Neural cell (in vitro differentiated cells): ENCODE data around the gene C2orf49. TPM values are rescaled to one million over a fixed set of nuclear protein-coding genes. Genes with fewer than 3 reads are reported as not detected.

Source experiments
- H2AFZ ChIP-seq: fragments of 200-600, 300-800 bp; sonication (generic), shearing (Covaris generic); 2 replicates; pipeline ENCODE4 v1.6.0; 2014; ENCODE audit warnings: low read depth, mild to moderate bottlenecking, antibody characterized with exemption, low read length, moderate library complexity
- H3F3A ChIP-seq: fragments of 200-600 bp; shearing (Covaris generic); 2 replicates; pipeline ENCODE4 v1.6.1; 2016; ENCODE audit warnings: mild to moderate bottlenecking, moderate library complexity, mixed read lengths, antibody characterized with exemption, low read length; ENCODE audit not compliant: insufficient read depth, poor library complexity, severe bottlenecking
- H3K27ac ChIP-seq: fragments of 200-600, 300-800 bp; sonication (generic), shearing (Covaris generic); 2 replicates; pipeline ENCODE4 v1.5.1; 2014; ENCODE audit warnings: mild to moderate bottlenecking, low read length, moderate library complexity
- H3K27me3 ChIP-seq: fragments of 300-800, 200-600 bp; sonication (generic), shearing (Covaris generic); 2 replicates; pipeline ENCODE4 v1.6.0; 2014; ENCODE audit warnings: mild to moderate bottlenecking, low read depth, low read length, moderate library complexity; ENCODE audit not compliant: insufficient read depth
- H3K36me3 ChIP-seq: fragments of 300-800, 200-600 bp; sonication (generic), shearing (Covaris generic); 2 replicates; pipeline ENCODE4 v1.5.1; 2014; ENCODE audit warnings: mild to moderate bottlenecking, antibody characterized with exemption, low read length, moderate library complexity; ENCODE audit not compliant: insufficient read depth
- H3K4me2 ChIP-seq: fragments of 300-800, 200-600 bp; sonication (generic), shearing (Covaris generic); 2 replicates; pipeline ENCODE4 v1.6.0; 2014; ENCODE audit warnings: mild to moderate bottlenecking, low read length
- H3K4me3 ChIP-seq: fragments of 300-800, 200-600 bp; sonication (generic), shearing (Covaris generic); 2 replicates; pipeline ENCODE4 v1.5.1; 2014; ENCODE audit warnings: mild to moderate bottlenecking, low read length, moderate library complexity
- H3K79me2 ChIP-seq: fragments of 200-600 bp; shearing (Covaris generic); replicated peaks from 2 replicates; pipeline ENCODE4 v1.6.0; 2014; ENCODE audit warnings: mild to moderate bottlenecking, low read length, moderate library complexity; ENCODE audit not compliant: insufficient read depth
- H3K9ac ChIP-seq: fragments of 300-800, 200-600 bp; sonication (generic), shearing (Covaris generic); 2 replicates; pipeline ENCODE4 v1.6.1; 2016; ENCODE audit warnings: mild to moderate bottlenecking, low read length, mixed read lengths
- H3K9me2 ChIP-seq: fragments of 200-600 bp; shearing (Covaris generic); 2 replicates; pipeline ENCODE4 v1.6.1; 2016; ENCODE audit warnings: mild to moderate bottlenecking, low read length, mixed read lengths; ENCODE audit not compliant: insufficient read depth
- H3K9me3 ChIP-seq: fragments of 200-600, 300-800 bp; sonication (generic), shearing (Covaris generic); 2 replicates; pipeline ENCODE4 v1.6.1; 2016; ENCODE audit warnings: mild to moderate bottlenecking, mixed run types, low read length, moderate library complexity, mixed read lengths
- H4K20me1 ChIP-seq: fragments of 200-600 bp; shearing (Covaris generic); 2 replicates; pipeline ENCODE4 v1.6.1; 2016; ENCODE audit warnings: mild to moderate bottlenecking, mixed run types; ENCODE audit not compliant: insufficient read depth
- EP300 ChIP-seq: fragments of 450-650 bp; conservative IDR thresholded peaks from 2 replicates; pipeline ENCODE4 v1.6.1; 2014; ENCODE audit warnings: antibody characterized with exemption, mild to moderate bottlenecking, moderate library complexity; ENCODE audit not compliant: poor library complexity, severe bottlenecking
- EZH2 ChIP-seq: fragments of 200-600, 300-800 bp; shearing (Covaris generic), sonication (generic); IDR thresholded peaks from 2 replicates; pipeline ENCODE4 v1.6.1; 2014; ENCODE audit warnings: antibody characterized with exemption, low read length, borderline replicate concordance, mild to moderate bottlenecking; ENCODE audit not compliant: insufficient read depth, poor library complexity, severe bottlenecking
- MXI1 ChIP-seq: fragments of 450-650 bp; conservative IDR thresholded peaks from 2 replicates; pipeline ENCODE4 v1.6.1; 2014; ENCODE audit warnings: antibody characterized with exemption, mild to moderate bottlenecking; ENCODE audit not compliant: poor library complexity, severe bottlenecking
- POLR2AphosphoS5 ChIP-seq: IDR thresholded peaks from 2 replicates; pipeline ENCODE4 v1.6.1; 2012
- RAD21 ChIP-seq: fragments of 450-650 bp; conservative IDR thresholded peaks from 2 replicates; pipeline ENCODE4 v1.6.1; 2014; ENCODE audit warnings: antibody characterized with exemption, mild to moderate bottlenecking, moderate library complexity
- SMC3 ChIP-seq: fragments of 450-650 bp; conservative IDR thresholded peaks from 2 replicates; pipeline ENCODE4 v1.6.1; 2014; ENCODE audit warnings: antibody characterized with exemption, mild to moderate bottlenecking, moderate library complexity; ENCODE audit not compliant: poor library complexity
- TAF1 ChIP-seq: IDR thresholded peaks from 2 replicates; pipeline ENCODE4 v1.6.1; 2012; ENCODE audit warnings: low read depth
- polyA plus RNA-seq: library from polyadenylated mRNA; depleted of rRNA; stranded (reverse); fragments of >200 nt; gene quantifications from 2 replicates; pipeline ENCODE4 v1.2.3, GENCODE V29; 2014
- TF ChIP-seq, protein P1 (sequence below): fragments of 450-650 bp; IDR thresholded peaks from 2 replicates; pipeline ENCODE4 v1.5.1; 2014; ENCODE audit warnings: antibody characterized with exemption, mild to moderate bottlenecking, moderate library complexity; ENCODE audit not compliant: poor library complexity, severe bottlenecking
- TF ChIP-seq, protein P2 (sequence below): IDR thresholded peaks from 2 replicates; pipeline ENCODE4 v1.6.1; 2012; ENCODE audit warnings: borderline replicate concordance

Gene C2orf49
- polyA plus RNA-seq, 1 donor from 2014 or later, result 35.6 TPM

GRCh38 chr2:105324101-105324500, 13.2 kb upstream of the C2orf49 start:
- Histone ChIP-seq H3K27ac (no peak overlapping the region), H3K9ac (no peak overlapping the region)

GRCh38 chr2:105324732-105325131, 12.6 kb upstream of the C2orf49 start:
- TF ChIP-seq MXI1, result no peak
- TF ChIP-seq SMC3, result no peak
- TF ChIP-seq EP300, result no peak
- TF ChIP-seq, protein P1, sequence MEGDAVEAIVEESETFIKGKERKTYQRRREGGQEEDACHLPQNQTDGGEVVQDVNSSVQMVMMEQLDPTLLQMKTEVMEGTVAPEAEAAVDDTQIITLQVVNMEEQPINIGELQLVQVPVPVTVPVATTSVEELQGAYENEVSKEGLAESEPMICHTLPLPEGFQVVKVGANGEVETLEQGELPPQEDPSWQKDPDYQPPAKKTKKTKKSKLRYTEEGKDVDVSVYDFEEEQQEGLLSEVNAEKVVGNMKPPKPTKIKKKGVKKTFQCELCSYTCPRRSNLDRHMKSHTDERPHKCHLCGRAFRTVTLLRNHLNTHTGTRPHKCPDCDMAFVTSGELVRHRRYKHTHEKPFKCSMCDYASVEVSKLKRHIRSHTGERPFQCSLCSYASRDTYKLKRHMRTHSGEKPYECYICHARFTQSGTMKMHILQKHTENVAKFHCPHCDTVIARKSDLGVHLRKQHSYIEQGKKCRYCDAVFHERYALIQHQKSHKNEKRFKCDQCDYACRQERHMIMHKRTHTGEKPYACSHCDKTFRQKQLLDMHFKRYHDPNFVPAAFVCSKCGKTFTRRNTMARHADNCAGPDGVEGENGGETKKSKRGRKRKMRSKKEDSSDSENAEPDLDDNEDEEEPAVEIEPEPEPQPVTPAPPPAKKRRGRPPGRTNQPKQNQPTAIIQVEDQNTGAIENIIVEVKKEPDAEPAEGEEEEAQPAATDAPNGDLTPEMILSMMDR, result no peak
- TF ChIP-seq POLR2AphosphoS5, result no peak
- TF ChIP-seq, protein P2, sequence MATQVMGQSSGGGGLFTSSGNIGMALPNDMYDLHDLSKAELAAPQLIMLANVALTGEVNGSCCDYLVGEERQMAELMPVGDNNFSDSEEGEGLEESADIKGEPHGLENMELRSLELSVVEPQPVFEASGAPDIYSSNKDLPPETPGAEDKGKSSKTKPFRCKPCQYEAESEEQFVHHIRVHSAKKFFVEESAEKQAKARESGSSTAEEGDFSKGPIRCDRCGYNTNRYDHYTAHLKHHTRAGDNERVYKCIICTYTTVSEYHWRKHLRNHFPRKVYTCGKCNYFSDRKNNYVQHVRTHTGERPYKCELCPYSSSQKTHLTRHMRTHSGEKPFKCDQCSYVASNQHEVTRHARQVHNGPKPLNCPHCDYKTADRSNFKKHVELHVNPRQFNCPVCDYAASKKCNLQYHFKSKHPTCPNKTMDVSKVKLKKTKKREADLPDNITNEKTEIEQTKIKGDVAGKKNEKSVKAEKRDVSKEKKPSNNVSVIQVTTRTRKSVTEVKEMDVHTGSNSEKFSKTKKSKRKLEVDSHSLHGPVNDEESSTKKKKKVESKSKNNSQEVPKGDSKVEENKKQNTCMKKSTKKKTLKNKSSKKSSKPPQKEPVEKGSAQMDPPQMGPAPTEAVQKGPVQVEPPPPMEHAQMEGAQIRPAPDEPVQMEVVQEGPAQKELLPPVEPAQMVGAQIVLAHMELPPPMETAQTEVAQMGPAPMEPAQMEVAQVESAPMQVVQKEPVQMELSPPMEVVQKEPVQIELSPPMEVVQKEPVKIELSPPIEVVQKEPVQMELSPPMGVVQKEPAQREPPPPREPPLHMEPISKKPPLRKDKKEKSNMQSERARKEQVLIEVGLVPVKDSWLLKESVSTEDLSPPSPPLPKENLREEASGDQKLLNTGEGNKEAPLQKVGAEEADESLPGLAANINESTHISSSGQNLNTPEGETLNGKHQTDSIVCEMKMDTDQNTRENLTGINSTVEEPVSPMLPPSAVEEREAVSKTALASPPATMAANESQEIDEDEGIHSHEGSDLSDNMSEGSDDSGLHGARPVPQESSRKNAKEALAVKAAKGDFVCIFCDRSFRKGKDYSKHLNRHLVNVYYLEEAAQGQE, result no peak
- TF ChIP-seq TAF1, result no peak
- no peak for TF ChIP-seq EZH2
- TF ChIP-seq RAD21, result no peak
- Histone ChIP-seq H4K20me1 (no peaks in the 10 kb centered on the region), H3K4me3 (no peak overlapping the region), H3K79me2 (peaks cover 11% of the 10 kb centered on the region), H3K27ac (no peak overlapping the region), H3K4me2 (no peak overlapping the region), H3K27me3 (no peaks in the 10 kb centered on the region), H3K9me2 (no peaks in the 10 kb centered on the region), H2AFZ (no peak overlapping the region), H3F3A (no peaks in the 10 kb centered on the region), H3K9me3 (no peaks in the 10 kb centered on the region), H3K9ac (no peak overlapping the region), H3K36me3 (no peaks in the 10 kb centered on the region)

More at GRCh38 chr2:105324101-105324500, 13.2 kb upstream of the C2orf49 start:
- H2AFZ ChIP-seq, result no peak overlapping the region
- no peaks in the 10 kb centered on the region for H3F3A ChIP-seq
- peaks cover 10% of the 10 kb centered on the region for H3K79me2 ChIP-seq
- TF ChIP-seq EP300 (no peak), EZH2 (no peak), MXI1 (no peak), TAF1 (no peak), RAD21 (no peak), POLR2AphosphoS5 (no peak), SMC3 (no peak)
- TF ChIP-seq, protein P2, result no peak
- TF ChIP-seq, protein P1, result no peak
- H3K36me3 ChIP-seq, result no peaks in the 10 kb centered on the region
- no peak overlapping the region for H3K4me3 ChIP-seq
- no peaks in the 10 kb centered on the region for H4K20me1 ChIP-seq
- H3K9me2 ChIP-seq, result no peaks in the 10 kb centered on the region
- H3K27me3 ChIP-seq, result no peaks in the 10 kb centered on the region
- H3K9me3 ChIP-seq, result no peaks in the 10 kb centered on the region
- H3K4me2 ChIP-seq, result no peak overlapping the region
